ENCODE measurements around the gene IFNL3.
"Not testable (repeated sequence)": the region's sequence is repeated elsewhere in the genome, so short reads cannot be mapped to it uniquely, and the experiment has no call there.

IFNL3 gene

DNA sequence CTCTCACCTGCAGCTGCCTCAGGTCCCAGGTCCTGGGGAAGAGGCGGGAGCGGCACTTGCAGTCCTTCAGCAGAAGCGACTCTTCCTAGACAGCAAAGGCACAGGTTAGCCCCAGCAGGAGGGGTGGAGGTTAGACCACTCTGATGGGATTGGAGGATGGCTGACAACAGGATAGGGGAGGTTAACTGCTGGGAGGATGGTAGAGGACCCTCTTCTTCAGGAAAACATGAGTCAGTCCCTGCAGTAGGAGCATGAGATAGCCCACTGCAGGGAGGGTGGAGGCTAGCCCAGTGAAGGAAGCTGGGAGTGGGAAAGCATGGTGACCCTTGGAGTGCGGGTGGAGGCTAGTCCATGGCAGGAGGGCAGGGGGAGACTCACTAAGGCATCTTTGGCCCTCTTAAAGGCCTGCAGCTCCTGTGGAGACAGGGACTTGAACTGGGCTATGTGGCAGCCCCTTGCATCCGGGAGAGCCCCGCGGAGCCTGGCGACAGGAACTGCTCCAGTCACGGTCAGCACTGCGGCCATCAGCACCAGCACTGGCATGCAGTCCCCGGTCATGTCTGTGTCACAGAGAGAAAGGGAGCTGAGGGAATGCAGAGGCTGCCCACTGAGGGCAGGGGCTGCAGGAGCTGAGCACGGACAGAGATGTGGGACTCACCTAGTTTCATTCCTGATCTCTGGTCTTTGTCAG, at the start of gene IFNL3:
Gene IFNL3, minus strand, starts transcription at position 597 of the 691 bp plus-strand sequence. Its CDS starts 39 bp downstream, at position 558.
- not testable (repeated sequence) for DNase-seq (ENCODE audit: low spot score)

DNA sequence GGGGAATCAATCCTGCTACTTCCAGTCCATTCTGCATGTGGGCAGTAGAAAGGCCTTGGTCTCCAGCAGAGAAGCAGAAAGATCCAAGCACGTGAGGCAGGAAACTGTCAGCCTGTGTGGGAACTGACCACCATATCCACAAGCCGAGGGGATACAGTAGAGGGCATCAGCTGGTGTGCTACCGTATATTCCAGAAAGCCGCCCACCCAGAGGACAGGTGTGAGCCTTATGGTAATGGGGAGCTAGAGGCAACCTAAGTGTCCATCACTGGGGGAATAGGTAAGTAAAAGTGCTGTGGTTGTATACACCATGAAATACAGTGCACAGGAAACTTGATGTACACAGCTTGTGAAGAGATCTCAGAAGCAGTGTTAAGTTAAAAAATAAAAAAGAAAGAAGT, 48.6 kb upstream of the IFNL3 start:
- DNase-seq (ENCODE audit: low spot score) = no peak

DNA sequence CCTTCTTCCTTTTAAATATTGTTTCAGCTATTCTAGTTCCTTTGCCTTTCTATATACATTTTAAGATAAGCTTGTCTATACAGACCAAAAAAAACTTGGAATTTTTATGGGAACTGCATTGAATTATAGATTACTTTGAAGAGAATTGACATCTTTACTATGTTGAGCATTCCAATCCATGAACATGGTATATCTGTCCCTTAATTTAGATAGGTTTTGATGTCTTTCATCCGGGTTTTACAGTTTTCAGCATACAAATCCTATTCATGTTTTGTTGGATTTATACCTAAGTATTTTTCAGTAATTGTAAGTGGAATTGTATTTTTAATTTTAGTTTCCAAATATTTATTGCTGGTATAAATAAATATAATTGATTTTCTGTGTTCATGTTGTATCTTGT, 39.2 kb upstream of the IFNL3 start:
- DNase-seq (ENCODE audit: low spot score) = no peak

DNA sequence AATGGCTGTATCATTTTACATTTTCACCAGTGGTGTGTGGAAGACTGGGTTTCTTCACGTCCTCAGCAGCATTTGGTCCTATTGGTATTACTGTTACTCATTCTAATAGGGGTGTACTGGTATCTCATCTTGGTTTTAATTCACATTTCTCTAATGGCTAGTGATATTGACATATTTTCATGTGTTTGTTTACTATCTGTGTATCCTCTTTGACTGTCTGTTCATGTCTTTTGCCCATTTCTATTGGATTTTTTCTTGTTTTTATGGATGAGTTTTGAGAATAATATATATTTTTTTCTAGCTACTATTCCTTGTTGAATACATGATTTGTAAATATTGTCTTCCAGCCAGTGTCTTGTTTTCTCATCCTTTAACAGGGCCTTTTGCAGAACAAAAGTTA, 37.2 kb upstream of the IFNL3 start:
- no peak for DNase-seq (ENCODE audit: low spot score)

DNA sequence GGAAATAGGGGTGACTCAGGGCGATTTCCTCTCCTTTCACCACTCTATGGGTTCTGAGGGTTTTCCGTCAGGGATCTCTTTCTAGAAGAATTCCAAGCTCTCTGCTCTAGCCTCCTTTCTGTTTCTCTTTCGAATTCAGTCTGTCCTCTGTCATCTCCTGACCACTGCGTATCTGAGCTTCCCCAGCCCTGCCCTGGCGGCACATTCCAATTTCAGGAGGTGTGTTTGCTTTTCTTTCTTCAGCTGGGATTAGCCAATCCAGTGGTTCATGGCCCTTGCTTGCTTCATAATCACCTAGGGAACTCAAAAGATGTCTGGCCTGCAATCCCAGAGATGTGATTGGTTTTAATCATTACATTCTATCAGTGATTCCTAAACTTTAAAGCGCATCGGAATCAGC, 32.8 kb upstream of the IFNL3 start:
- no peak for DNase-seq (ENCODE audit: low spot score)

DNA sequence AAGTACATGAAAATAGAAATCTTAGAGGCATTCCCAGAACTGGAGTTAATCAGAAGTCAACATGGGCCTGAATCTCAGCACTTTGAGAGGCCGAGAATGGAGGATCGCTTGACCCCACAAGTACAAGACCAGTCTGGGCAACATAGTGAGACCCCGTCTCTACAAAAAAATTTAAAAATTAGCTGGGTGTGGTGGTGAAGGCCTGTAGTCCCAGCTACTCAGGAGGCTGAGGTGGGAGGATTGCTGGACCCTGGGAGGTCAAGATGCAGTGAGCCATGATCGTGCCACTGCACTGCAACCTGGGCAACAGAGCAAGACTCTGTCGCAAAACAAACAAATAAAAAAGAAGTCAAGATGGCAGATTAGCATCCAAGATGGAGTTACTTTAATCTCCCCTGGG, 31.9 kb upstream of the IFNL3 start:
- DNase-seq (ENCODE audit: low spot score) = no peak

DNA sequence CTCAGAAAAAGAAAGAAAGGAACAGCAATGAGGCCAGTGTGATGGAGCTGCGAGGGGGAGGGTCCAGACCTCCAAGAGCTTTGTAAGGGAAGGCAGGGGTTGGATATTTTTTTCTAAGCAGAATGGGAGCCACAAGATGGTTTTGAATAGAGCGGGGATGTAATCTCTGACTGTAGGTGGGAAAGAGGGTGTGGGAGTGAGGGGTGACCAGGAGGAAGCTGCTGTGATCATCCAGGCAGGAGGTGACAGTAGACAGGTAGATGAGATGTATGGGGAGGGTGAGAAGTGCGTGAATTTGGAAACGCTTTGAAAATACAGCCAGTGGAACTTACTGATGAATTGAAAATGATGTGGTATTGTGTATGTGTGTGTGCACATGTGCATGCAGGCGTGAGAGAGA, 30.8 kb upstream of the IFNL3 start:
- no peak for DNase-seq (ENCODE audit: low spot score)

DNA sequence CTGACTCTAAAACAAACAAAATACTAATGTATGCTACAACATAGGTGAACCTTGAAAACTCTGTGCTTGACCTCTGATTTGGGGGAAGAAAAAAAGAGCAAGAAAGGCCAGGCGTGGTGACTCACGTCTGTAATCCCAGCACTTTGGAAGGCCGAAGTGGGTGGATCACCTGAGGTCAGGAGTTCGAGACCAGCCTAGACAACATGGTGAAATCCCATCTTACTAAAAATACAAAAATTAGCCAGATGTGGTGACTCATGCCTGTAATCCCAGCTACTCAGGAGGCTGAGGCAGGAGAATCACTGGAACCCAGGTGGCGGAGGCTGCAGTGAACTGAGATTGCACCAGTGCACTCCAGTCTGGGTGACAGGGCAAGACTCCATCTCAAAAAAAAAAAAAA, 29.1 kb upstream of the IFNL3 start:
- not testable (repeated sequence) for DNase-seq (ENCODE audit: low spot score)

DNA sequence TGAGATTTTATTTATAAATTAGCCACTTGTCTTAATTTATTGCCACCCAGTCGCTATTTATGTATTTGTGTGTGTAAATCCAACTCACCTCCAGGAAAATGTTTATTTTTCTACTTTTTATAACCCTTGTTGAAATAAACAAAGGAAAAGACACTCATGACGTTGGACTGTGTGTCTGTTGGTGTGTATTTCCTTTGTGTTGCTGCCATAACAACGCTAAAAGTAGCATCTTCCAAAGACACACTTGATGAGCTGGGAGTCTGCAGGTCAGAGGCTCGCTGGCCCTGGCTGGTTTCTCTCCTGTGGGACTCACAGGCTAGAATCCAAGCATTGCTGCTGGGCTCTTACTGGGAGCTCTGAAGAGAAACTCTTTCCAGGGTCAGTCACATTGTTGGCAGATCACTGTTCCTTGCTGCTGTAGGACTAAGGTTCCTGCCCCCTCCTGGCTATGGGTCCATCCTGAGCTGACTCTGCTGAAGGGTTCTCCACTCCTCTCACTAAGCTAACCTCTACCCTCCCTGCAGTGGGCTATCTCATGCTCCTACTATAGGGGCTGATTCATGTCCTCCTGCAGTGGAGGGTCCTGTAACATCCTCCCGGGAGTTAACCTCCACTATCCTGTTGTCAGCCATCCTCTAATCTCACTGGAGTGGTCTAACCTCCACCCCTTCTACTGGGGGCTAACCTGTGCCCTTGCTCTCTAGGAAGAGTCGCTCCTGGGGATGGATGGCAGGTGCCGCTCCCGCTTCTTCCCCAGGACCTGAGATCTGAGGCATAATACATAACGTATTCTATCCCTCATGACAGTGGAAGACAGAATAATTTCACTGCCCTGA, 25.4 kb upstream of the IFNL3 start:
- DNase-seq (ENCODE audit: low spot score) = no peak

DNA sequence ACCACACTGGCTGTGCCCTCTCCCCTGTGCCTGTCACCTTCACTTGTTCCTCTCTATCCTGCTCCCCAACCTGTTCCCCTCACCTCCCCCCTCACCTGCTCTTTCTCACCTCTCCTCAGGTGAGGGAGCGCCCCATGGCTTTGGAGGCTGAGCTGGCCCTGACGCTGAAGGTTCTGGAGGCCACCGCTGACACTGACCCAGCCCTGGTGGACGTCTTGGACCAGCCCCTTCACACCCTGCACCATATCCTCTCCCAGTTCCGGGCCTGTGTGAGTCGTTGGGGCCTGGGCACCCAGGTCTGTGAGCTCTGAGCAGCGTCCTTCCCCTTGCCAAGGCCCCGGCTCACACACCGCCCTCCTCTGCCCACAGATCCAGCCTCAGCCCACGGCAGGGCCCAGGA, 24.6 kb upstream of the IFNL3 start:
- DNase-seq (ENCODE audit: low spot score) = not testable (repeated sequence)

DNA sequence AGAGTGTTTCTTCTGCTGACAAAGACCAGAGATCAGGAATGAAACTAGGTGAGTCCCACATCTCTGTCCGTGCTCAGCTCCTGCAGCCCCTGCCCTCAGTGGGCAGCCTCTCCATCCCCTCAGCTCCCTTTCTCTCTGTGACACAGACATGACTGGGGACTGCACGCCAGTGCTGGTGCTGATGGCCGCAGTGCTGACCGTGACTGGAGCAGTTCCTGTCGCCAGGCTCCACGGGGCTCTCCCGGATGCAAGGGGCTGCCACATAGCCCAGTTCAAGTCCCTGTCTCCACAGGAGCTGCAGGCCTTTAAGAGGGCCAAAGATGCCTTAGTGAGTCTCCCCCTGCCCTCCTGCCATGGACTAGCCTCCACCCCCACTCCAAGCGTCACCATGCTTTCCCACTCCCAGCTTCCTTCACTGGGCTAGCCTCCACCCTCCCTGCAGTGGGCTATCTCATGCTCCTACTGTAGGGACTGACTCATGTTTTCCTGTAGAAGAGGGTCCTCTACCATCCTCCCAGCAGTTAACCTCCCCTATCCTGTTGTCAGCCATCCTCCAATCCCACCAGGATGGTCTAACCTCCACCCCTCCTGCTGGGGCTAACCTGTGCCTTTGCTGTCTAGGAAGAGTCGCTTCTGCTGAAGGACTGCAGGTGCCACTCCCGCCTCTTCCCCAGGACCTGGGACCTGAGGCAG, 23.9 kb upstream of the IFNL3 start:
- not testable (repeated sequence) for DNase-seq (ENCODE audit: low spot score)

DNA sequence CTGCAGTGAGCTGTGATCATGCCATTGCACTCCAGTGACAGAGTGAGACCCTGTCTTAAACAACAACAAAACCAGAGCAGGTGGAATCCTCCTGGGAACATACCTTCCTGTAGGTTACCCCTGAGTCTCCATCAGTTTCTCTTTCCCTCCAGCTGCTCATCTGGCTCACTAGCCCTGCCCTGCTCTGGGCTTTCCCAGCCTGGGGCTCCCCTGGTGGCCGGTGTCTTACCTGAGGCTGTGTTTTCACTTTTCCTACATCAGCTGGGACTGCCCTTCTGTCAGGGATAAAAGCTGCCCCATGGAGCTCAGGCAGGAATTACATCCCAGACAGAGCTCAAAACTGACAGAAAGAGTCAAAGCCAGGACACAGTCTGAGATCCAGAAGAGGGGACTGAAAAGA, 23.3 kb upstream of the IFNL3 start, which contains the start of gene IFNL2:
Gene IFNL2, plus strand, starts transcription at position 312 of the 400 bp plus-strand sequence. CDS start 173 bp downstream, outside the sequence.
- DNase-seq (ENCODE audit: low spot score) = not testable (repeated sequence)

DNA sequence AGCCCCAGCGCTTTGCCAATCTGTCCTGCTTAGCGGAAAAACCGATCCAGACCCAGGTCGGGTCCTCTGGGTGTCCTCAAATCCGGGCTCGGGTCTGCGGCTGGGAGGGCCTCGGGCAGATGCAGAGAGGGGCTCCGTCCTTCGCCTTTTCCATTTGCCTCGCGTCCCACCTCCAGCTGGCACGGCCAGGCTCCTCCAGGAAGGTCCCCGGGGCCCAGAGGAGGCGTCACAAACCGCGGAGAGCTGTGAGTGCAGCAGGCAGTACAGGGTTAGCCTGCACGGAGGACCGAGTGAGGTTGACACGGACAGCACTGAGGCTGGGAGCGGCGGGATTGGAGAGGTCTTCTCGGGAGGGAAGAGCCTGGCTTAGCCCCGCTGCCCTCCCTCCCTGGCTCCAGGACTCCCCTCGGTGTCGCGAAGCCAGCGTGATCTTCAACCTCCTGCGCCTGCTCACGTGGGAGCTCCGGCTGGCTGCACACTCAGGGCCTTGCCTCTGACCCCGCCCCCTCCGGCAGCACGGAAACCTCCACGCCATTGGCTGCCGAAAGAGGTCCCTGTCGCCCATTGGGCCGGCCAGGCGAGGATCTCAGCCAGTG, 20.6 kb upstream of the IFNL3 start:
- no peak for DNase-seq (ENCODE audit: low spot score)

DNA sequence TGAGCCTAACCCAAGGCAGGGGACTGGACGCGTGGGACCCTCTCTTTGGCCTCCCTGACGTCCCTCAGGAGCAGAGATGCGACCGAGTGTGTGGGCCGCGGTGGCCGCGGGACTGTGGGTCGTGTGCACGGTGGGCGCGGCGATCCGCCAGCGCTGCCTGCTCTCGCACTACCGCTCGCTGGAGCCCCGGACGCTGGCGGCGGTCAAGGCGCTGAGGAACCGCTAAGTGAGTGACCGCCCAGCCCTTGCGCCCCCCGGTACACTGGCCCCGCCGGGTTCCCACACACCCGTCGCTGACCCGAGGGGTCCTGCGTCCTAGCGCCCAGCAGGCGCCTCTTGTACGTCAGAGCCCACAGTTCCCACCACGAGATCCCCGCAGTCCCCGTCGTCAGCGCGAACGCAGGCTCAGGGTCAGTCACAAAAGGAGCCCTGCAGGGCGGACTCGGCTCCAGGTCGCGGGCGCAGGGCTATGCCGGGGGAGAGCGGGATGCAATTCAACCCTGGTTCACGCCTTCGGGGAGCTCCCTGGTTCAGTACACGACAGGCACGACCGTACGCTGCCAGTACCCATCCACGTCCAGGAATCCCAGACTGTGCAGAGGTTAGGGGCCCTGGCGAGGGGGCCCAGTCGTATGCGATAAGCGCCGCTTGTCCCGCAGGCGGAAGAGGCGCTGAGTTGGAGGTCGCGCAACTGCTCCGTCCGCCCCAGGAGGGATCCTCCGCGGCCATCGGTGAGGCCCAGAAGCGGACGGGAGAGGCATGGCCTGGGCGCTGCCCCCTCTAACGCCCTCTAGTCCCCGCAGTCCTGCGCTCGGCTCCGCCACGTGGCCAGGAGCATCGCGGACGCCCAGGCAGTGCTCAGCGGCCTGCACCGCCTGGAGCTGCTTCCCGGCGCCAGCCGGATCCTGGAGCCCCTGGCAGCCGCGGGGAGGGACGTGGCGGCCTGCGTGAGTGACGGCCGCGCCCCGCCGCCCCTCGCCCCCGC, 19.8 kb upstream of the IFNL3 start:
- no peak for DNase-seq (ENCODE audit: low spot score)

DNA sequence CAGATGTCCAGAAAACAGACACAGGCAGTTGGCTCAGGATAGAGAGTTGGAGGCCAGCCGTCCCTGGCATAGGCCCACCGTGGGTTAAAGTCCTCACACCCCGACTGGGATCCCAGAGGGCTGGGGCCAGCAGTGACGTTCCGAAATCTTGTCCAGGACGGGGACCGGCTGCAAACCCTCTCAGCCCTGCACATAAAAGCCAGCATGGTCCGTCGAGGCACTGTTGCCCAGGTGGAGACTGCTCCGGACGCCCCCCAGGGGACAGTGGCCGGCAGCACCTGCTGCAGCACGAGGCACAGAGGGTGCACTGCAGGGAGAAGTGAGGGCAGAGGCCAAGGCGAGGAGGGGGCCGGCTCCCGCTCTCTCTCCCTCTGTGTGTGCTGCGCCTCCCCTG, 19.1 kb upstream of the IFNL3 start:
- DNase-seq (ENCODE audit: low spot score) = no peak

DNA sequence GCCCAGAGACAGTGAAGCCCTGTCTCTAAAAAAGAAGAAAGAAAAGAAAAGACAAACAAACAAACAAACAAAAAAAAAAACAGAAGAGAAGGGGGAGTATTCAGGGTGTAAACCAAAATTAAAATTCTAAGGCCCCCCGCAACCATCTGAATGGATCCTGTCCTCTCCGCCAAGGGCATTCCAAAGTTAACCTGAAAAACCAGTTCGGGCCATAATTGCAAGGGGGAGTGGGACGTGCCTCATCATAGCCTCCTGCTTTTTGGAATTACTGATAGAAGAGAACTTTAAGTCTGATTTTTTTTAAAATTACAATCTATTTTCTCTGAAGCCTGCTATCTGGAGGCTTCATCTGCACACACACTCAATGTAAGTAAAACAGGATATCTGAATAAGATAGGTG, 17.7 kb upstream of the IFNL3 start:
- no peak for DNase-seq (ENCODE audit: low spot score)

DNA sequence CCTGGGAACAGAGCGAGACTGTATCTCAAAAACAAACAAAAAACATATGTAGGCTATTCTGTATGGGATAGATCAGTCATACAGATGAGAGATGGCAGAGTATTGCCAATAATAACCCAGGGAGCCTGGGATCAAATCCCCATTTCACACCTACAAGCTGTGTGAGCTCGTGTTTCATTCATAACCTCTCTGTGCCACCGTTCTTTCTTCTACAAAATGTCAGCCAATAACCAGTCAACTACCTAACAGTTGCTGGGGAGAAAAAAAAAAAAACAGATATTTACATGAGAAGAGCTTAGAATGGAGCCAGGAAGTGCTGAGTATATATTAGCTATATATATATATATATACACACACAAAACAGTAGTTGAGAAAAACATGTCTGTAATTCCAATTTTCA, 16.9 kb upstream of the IFNL3 start:
- DNase-seq (ENCODE audit: low spot score) = no peak

DNA sequence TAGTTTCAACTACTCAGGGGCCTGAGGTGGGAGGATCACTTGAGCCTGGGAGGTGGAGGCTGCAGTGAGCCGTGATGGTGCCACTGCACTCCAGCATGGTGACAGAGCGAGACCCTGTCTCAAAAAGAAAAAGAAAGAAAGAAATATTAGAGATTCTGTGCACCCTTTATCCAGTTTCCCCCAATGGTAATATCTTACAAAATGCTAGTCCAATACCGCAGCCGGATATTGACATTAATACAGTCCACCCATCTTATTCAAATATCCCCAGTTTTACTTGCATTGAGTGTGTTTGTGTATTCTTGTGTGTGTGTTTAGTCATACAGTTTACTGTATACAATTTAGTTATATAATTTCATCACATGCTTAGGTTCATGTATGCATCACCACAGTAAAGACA, 12.4 kb upstream of the IFNL3 start:
- DNase-seq (ENCODE audit: low spot score) = no peak

DNA sequence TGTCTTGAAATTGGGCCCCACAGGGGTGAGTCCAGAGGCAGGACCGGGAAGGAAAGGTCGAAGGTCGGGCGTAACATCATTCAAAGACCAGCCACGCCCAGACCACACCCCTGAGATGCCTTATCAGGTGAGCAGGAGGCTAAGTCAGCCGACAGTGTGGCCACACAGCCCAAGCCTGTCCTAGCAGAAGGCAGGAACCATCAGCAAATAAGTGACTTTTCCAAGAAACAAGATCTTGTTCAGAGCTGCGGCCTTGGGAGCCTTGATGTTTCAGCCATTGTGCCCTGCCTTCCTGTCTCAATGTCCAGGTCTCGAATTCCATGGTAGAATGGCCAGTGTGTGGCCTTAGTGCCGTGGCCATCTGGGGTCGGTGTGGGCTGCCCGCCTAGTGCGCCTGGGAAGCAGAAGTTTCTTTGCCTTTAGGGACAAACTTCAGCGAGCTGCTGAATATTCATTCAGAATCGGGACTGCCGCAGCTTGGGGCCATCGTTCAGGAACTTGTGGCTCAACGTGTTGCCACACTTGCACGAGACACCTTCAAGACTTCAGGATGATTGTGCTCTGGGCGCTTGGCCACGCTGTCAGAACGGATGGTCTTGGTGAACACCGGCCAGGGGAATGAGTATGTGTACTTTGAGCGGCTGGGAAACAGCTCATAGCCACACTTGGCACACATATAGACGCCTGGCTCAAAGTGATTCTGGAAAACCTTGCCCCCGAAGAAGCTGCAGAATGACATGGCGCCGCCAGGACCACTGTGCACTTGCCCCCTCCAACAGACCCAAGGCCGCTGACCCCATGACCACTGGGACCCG, 9.9 kb upstream of the IFNL3 start:
- DNase-seq (ENCODE audit: low spot score) = no peak
